ENCODE measurements around the gene PGM2L1.

GRCh38 chr11:74367881-74368280 lies 30.4 kb downstream of the PGM2L1 start:
- TF ChIP-seq POLR2A (IDR thresholded peaks at IDR 0.05) = no peak
- TF ChIP-seq CTCF (IDR thresholded peaks at IDR 0.05) = no peak

Data from ovary (tissue), 3 donors.